22Rv1 (cell line): Measurements from ENCODE around the gene AGAP3.
A peak's percentile ranks its signal among the peaks of the same experiment; 100 is the strongest.

Source experiments
- H3K27ac ChIP-seq: fragments of 450-650 bp; 2 replicates; pipeline ENCODE4 v1.5.1; 2017
- CTCF ChIP-seq: fragments of 450-650 bp; IDR thresholded peaks from 2 replicates; pipeline ENCODE4 v1.5.1; 2017; ENCODE audit warnings: mild to moderate bottlenecking
- ZFX ChIP-seq: fragments of 450-650 bp; IDR thresholded peaks from 2 replicates; pipeline ENCODE4 v1.6.1; 2017; ENCODE audit warnings: antibody characterized with exemption, borderline replicate concordance

The AGAP3 gene

DNA sequence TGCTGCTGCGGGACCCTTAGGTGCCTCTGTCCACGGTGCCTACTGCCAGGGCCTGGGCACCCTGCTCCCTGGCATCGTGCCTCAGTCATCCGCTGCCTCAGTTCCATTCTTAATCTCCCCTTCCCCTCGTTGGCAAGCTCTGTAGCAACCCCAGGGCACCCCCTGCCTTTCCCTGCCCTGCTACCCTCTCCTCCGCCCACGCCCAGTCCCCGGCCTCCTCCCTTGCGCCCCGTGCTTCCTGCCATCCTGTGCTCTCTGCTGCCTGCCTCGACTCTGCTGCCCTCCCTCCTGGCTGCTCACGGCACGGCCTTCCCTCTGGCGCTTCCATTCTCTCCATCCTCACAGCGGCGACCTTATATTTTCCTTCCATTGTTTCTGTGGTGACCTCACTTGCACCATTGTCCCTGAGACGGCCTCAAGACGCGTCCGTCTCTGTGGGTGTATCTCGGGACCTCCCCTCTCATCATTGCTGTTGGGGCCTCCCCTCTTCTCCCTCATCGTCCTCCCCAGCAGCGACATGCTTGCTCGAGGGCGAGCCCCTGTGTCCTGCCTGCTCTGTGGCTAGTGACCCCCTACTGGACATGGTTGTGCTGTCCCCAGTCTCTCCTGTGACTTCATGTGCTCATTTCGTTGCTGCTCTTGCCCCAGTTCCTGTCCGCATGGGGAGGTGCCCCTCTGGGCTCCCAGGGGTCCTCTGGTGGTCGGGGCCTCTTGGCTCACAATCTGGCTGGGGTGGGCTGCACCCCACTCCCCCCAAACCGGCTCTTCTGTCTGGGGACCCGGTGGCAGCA is 35.3 kb downstream of the AGAP3 start:
- TF ChIP-seq ZFX: no peak
- no peak for TF ChIP-seq CTCF
- no peak overlapping the region for H3K27ac ChIP-seq

DNA sequence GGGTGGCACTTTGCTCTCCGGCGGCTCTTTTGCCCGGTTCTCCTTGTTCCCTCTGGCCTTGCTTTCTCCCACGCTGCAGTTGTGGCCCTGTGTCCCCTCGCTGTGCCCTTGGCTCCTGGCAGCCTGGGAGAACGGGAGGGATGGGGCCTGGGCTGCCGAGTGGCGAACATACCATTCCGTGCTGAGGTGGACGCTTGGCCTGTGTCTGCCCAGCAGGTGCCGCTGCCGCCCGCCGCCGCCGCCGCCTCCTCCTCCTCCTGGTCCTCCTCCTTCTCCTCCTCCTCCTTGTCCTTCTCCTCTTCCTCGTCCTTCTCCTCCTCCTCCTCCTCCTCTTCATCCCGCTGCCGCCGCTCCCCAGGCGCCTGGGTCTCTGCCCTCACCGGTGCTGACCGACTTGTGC is 36.0 kb downstream of the AGAP3 start:
- H3K27ac ChIP-seq: no peak overlapping the region
- TF ChIP-seq ZFX (no peak), CTCF (no peak)

GRCh38 chr7:151122796-151123157 is 36.5 kb downstream of the AGAP3 start:
- no peak for TF ChIP-seq ZFX
- no peak for TF ChIP-seq CTCF
- no peak overlapping the region for H3K27ac ChIP-seq

DNA sequence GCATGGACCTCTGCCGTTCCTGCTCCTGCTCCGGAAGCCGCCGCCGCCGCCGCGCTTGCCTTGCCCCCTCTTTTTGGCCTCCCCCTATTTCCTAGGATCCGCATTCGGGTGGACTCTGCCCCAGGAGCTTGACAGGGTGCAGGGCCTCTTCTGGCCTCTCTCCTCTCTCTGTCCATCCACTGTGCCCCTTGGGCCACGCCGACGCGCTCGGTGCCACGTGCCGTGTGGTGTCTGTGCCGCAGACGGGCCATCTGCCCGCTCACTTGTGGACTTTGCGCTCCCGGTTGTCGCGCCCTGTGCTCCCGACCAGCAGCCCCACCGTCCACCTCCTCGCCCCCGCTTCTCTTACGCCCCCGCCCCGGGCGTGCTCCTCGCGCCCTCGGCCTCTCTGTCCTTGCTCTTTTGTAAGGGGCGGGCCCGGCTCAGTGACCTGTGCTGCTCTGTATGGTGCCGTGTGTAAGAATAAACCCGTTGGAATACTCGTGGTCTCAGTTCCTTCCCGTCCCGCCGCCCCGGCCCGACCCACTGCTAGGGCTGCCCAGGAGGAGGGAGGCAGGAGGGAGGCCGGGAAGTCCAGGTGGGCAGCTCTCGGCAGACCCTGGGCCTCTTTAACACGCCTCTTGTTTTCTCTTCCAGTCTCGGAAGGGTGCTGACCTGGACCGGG is 37.0 kb downstream of the AGAP3 start:
- TF ChIP-seq CTCF: no peak
- TF ChIP-seq ZFX: no peak
- peak overlapping the region; percentile 87 for H3K27ac ChIP-seq

DNA sequence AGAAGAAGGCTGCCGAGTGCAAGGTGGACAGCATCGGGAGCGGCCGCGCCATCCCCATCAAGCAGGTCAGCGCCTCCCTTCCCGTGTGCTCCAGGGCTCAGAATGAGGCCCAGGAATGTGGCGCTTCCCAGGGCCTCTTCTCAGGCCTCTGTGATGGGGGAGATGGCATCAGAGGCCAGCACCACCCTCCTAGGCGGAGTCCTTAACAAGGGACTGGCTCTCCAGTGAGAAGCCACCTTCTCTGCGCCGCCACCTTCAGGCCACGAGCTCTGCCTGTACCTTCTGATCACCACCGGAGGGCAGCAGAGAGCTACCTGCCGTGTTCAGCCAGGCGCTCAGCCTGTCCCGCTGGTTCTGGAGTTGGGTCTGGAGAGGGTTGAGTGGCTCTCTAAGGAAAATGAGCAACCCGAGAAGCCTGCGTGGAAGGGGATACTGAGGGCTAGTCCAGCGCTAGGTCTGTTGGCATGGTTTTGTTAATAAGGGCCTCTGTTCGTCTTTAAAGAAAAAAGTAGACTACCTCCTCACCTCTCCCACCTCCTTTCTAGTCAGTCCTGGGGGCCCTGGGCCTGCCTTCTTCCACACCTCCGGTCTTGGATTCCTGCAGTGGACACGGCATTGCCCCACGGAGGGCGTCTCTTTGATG is 37.7 kb downstream of the AGAP3 start:
- H3K27ac ChIP-seq: peak overlapping the region; percentile 87
- TF ChIP-seq ZFX (no peak), CTCF (peak; percentile 100)

- TF ChIP-seq ZFX: no peak
- no peak for TF ChIP-seq CTCF
- H3K27ac ChIP-seq: peak overlapping the region; percentile 87
Observed at GRCh38 chr7:151124481-151124880, 38.2 kb downstream of the AGAP3 start.
